ENCODE measurements around the gene MPV17. TPM values are rescaled to one million over a fixed set of nuclear protein-coding genes. Genes with fewer than 3 reads are reported as not detected.

Gene MPV17
- total and polyA plus RNA-seq, 2 of the 13 experiments (the other 11 are each of a cell fraction or from before 2014, with no cell fraction given), result 48.9 to 129 TPM

GRCh38 chr2:27322301-27322765, 564 bp downstream of the MPV17 start (continued):
- no peak for TF ChIP-seq POGK (CRISPR knock-in tag; conservative IDR thresholded peaks at IDR 0.05)
- TF ChIP-seq USF2 (IDR thresholded peaks at IDR 0.05; ENCODE audit: low read depth, low read length), result no peak
- no peak for TF ChIP-seq USF2 (CRISPR knock-in tag; IDR thresholded peaks at IDR 0.05; ENCODE audit: borderline replicate concordance)
- no peak for TF ChIP-seq FUBP1 (CRISPR knock-in tag; IDR thresholded peaks at IDR 0.05; ENCODE audit: borderline replicate concordance)
- TF ChIP-seq DPF2 (CRISPR knock-in tag; IDR thresholded peaks at IDR 0.05; ENCODE audit: borderline replicate concordance, low read depth), result no peak
- TF ChIP-seq ZNF570 (CRISPR knock-in tag; IDR thresholded peaks at IDR 0.05; ENCODE audit: borderline replicate concordance), result no peak
- TF ChIP-seq NCOR1 (IDR thresholded peaks at IDR 0.05; ENCODE audit: borderline replicate concordance, low read length), result no peak
- TF ChIP-seq GMEB2 (CRISPR knock-in tag; IDR thresholded peaks at IDR 0.05; ENCODE audit: low read depth), result no peak
- TF ChIP-seq NFE2 (CRISPR knock-in tag; IDR thresholded peaks at IDR 0.05), result no peak
- no peak for TF ChIP-seq AKNA (CRISPR knock-in tag; IDR thresholded peaks at IDR 0.05; ENCODE audit: borderline replicate concordance)
- 0 out of 2 replicates have a peak, but pooled peaks have one; percentile 2 for TF ChIP-seq ZBTB4 (CRISPR knock-in tag; IDR thresholded peaks at IDR 0.05; ENCODE audit: borderline replicate concordance)
- no peak for TF ChIP-seq ZNF720 (CRISPR knock-in tag; IDR thresholded peaks at IDR 0.05)

Data from HepG2 (cell line).